ENCODE data around the gene STKLD1. TPM values are rescaled to one million over a fixed set of nuclear protein-coding genes. Genes with fewer than 3 reads are reported as not detected.

The STKLD1 gene
- total RNA-seq, 2 experiments from 2014 or later, result 0.59 to 1.0 TPM

GRCh38 chr9:133406480-133407307 lies 30.5 kb downstream of the STKLD1 start:
- peaks cover 64% of the 10 kb centered on the region for H3K36me3 ChIP-seq (ENCODE audit: insufficient read depth, low read length)
- no peaks in the 10 kb centered on the region for H3K27me3 Mint-ChIP-seq
- ATAC-seq (ENCODE audit: poor library complexity) (peak; percentile 93), DNase-seq (peak; percentile 68 to 89 (median 74))
- peak; percentile 91 for TF ChIP-seq CTCF (IDR thresholded peaks at IDR 0.05)
- H3K9me3 Mint-ChIP-seq, result no peaks in the 10 kb centered on the region
- H3K4me3 Mint-ChIP-seq, result no peak overlapping the region
- H3K4me3 ChIP-seq (ENCODE audit: low read length), result no peak overlapping the region
- peaks cover 6% of the 10 kb centered on the region for H3K4me1 Mint-ChIP-seq (ENCODE audit: low read depth)
- H3K27ac Mint-ChIP-seq, result peak overlapping the region; percentile 73
- ChIA-PET POLR2A (no interaction called here), CTCF (no interaction called here)
- no peaks in the 10 kb centered on the region for H3K9me3 ChIP-seq (ENCODE audit: control insufficient read depth in 1 of 2, insufficient read depth in 1 of 2, low read length in 2 of 2)
- no peaks in the 10 kb centered on the region for H3K27me3 ChIP-seq (ENCODE audit: control insufficient read depth in 1 of 2, insufficient read depth in 2 of 2, low read length in 2 of 2)
- intact Hi-C loops (cut with DNase I, micrococcal nuclease), result loop anchor here (1.0 to 10.0 kb wide), 2 partner anchors 80 to 318 kb away; no protein-coding TSS in a partner anchor
- H3K36me3 Mint-ChIP-seq (ENCODE audit: low read depth), result peaks cover 68% of the 10 kb centered on the region
- no peak overlapping the region for H3K27ac ChIP-seq (ENCODE audit: low read depth in 1 of 2, low read length in 2 of 2)
- H3K4me1 ChIP-seq (ENCODE audit: insufficient read depth, low read length), result peaks cover 9% of the 10 kb centered on the region

GRCh38 chr9:133408042-133408441 lies 31.9 kb downstream of the STKLD1 start:
- peaks cover 81% of the 10 kb centered on the region for H3K36me3 Mint-ChIP-seq (ENCODE audit: low read depth)
- Histone ChIP-seq H3K36me3 (ENCODE audit: insufficient read depth, low read length) (peaks cover 78% of the 10 kb centered on the region), H3K4me3 (ENCODE audit: low read length) (no peak overlapping the region), H3K27ac (ENCODE audit: low read depth in 1 of 2, low read length in 2 of 2) (no peak overlapping the region), H3K27me3 (ENCODE audit: control insufficient read depth in 1 of 2, insufficient read depth in 2 of 2, low read length in 2 of 2) (no peaks in the 10 kb centered on the region), H3K9me3 (ENCODE audit: control insufficient read depth in 1 of 2, insufficient read depth in 1 of 2, low read length in 2 of 2) (no peaks in the 10 kb centered on the region), H3K4me1 (ENCODE audit: insufficient read depth, low read length) (peaks cover 9% of the 10 kb centered on the region)
- intact Hi-C loops (cut with DNase I, micrococcal nuclease), result loop anchor here in 1 of 2 experiments (10.0 kb wide), 1 partner anchor 317 kb away; no protein-coding TSS in a partner anchor
- DNase-seq, result no peak
- no peak for ATAC-seq (ENCODE audit: poor library complexity)
- no peak overlapping the region for H3K4me3 Mint-ChIP-seq
- H3K27me3 Mint-ChIP-seq, result no peaks in the 10 kb centered on the region
- no peak overlapping the region for H3K27ac Mint-ChIP-seq
- peaks cover 6% of the 10 kb centered on the region for H3K4me1 Mint-ChIP-seq (ENCODE audit: low read depth)
- POLR2A ChIA-PET, result no interaction called here
- no peak for TF ChIP-seq CTCF (IDR thresholded peaks at IDR 0.05)
- CTCF ChIA-PET, result interaction anchor here (1.5 kb wide), 1 partner anchor 9 kb away, joined by 4 read pairs; no protein-coding TSS in a partner anchor
- H3K9me3 Mint-ChIP-seq, result no peaks in the 10 kb centered on the region

- peak overlapping the region; percentile 92 for H3K4me3 Mint-ChIP-seq
- POLR2A ChIA-PET, result no interaction called here
- intact Hi-C loops (cut with DNase I, micrococcal nuclease), result loop anchor here (5.0 kb wide), 2 partner anchors 38 to 58 kb away; partner anchors contain the start of genes STKLD1 (in 1 of the 2), SURF1 (in 1 of the 2), SURF2 (in 1 of the 2) and SURF4 (in 1 of the 2)
Observed at GRCh38 chr9:133415170-133415569, 39.0 kb downstream of the STKLD1 start.

More at GRCh38 chr9:133415170-133415569, 39.0 kb downstream of the STKLD1 start:
- Mint-ChIP-seq H3K4me1 (ENCODE audit: low read depth) (peaks cover 42% of the 10 kb centered on the region), H3K9me3 (no peaks in the 10 kb centered on the region), H3K36me3 (ENCODE audit: low read depth) (peaks cover 72% of the 10 kb centered on the region), H3K27ac (no peak overlapping the region), H3K27me3 (no peaks in the 10 kb centered on the region)
- CTCF ChIA-PET, result interaction anchor here (1.2 kb wide), 1 partner anchor 229 kb away, joined by 3 read pairs; no protein-coding TSS in a partner anchor
- Histone ChIP-seq H3K9me3 (ENCODE audit: control insufficient read depth in 1 of 2, insufficient read depth in 1 of 2, low read length in 2 of 2) (no peaks in the 10 kb centered on the region), H3K27me3 (ENCODE audit: control insufficient read depth in 1 of 2, insufficient read depth in 2 of 2, low read length in 2 of 2) (no peaks in the 10 kb centered on the region), H3K4me1 (ENCODE audit: insufficient read depth, low read length) (peaks cover 34% of the 10 kb centered on the region), H3K4me3 (ENCODE audit: low read length) (no peak overlapping the region), H3K36me3 (ENCODE audit: insufficient read depth, low read length) (peaks cover 52% of the 10 kb centered on the region), H3K27ac (ENCODE audit: low read depth in 1 of 2, low read length in 2 of 2) (no peak overlapping the region)
- DNase-seq (no peak), ATAC-seq (ENCODE audit: poor library complexity) (no peak)
- no peak for TF ChIP-seq CTCF (IDR thresholded peaks at IDR 0.05)
